Left lobe of liver (tissue), 2 donors: ENCODE results near the gene WBP11. TPM values are rescaled to one million over a fixed set of nuclear protein-coding genes. Genes with fewer than 3 reads are reported as not detected.

Source experiments
- ATAC-seq: fragments of 200-7000 bp; cut with Tn5 transposase; one replicate; pipeline ENCODE4 v1.9.1; 2020; ENCODE audit warnings: mild to moderate bottlenecking, moderate library complexity
- DNase-seq: peaks from one replicate; pipeline ENCODE4 v3.0.0-alpha.2; 2020; ENCODE audit warnings: low spot score
- total RNA-seq: library from RNA; stranded (reverse); gene quantifications from one replicate; pipeline ENCODE4 v1.2.1, GENCODE V29; 2021
- donor health status: DM: no; HTN: no; CAD: no; lungs with moderate emphysema.
- donor health status: DM: no; HTN: yes; CAD: no.

WBP11 gene
- 15.9 TPM for total RNA-seq

DNA sequence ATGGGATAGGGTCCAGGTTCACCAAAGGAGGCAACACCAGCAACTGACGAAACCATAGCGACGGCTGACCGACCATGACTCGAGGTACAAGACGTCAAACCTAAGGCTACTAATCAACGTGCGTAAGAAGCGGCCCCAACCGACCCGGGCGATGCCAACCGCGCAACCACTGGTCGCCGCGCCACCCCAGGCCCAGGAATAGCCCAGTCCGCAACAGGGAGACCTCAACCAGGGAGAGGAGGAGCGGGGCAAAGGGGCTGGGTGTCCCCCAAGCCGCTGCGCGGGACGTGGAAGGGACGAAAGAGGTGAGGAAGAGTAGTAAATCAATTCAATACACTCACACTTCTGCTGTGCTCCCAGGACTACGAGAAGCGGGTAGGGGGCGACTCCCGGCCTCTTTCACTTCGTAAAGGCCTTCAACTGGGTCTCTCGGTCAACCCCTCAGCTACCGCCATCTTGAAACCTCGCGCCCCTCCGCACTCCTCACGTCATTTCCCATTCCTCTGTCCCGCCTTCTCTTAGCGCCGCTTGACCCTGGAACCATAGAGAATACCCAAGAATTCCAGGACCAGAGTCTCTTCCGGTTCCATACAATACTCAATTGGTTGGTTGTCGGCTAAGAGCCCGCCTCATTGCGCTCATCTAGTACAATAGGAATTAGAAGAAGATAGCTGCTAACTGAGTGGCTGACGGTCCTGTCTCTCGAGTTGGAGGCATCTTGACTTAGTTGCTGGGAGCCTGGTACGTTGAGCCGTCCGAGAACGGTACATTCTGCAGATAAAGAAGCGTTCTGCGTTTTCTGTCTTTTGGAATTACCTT, at the start of gene WBP11, which contains the start of gene C12orf60:
WBP11 (minus strand) TSS at position 468 of the 819 bp plus-strand sequence. CDS start 2,095 bp downstream, outside the sequence.
C12orf60 (plus strand) TSS at position 660 of the 819 bp plus-strand sequence. CDS start 19,266 bp downstream, outside the sequence.
- peak; percentile 98 for ATAC-seq

DNA sequence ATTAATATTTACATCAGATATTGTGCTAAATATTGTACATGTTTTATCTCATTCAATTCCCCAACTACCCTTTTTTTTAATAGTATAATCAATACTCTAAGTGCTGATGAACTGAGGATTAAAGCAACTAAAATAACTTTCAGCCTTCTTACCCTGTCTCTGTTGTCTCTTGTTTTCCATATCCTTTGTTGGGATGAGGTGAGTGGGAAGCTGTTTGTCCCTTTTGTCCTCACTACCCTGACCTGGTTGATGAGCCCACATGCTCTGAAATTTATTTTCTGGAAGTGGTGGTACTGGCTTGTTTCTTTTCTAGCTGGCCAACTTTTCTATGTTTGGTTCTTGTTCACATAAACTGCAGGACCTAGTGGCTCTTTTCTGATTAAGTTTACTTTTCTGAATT, 49.6 kb upstream of the WBP11 start:
- ATAC-seq (no peak), DNase-seq (no peak)

More for the DNA sequence above, at the start of gene WBP11, which contains the start of gene C12orf60:
- peak; percentile 95 for DNase-seq

DNA sequence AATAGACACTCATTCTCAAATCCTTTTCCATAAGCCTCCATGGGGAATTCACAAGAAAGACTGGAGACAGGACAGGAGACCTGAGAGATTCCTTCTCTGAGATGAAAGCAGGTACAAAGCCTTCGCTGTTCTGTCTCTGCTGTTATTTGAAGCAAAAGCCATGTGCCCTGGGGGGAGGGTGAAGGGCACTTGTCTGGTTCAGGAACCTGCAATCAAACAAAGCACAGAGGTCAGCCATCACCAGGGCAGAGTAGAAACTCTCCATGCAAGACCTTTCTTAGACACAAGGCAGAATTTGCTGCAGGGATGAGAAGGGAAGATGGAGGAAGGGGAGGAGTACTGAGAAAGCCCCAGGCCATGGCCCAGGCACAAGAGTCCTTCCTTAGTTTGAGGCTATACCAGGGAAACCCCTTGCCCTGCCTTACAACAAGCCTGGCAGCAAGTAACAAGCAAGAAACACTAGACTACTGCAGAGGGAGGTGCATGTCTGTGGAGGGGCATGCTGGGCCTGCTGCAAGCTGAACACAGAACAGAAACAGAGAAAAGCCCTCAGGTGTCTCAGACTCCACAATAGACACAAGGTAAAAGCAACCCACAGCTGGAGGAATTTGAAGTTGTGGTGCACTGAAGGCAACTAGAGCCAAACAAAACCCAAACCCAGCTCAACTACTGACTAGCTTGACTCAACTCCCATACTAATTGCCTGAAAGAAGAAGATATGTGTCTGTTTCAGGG, 47.8 kb upstream of the WBP11 start:
- DNase-seq = no peak
- peak; percentile 44 for ATAC-seq

DNA sequence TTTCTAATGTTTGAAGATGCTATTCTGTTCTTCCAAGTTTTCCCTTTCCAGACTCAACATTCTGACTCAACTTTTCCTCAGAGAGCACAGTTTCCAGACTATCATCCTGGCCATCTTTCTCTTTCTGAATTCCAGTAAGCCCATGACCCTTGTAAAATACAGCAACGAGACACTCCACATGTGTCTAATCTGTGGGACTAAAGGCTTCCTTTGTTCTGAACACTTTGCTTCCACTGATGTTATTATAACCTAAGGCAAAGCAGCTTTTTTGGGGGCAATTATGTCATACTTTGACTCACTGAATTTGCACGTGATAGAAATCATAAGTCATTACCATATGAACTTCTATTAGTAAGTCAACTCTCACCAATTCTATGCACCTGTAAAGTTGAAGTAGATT, 46.4 kb upstream of the WBP11 start:
- DNase-seq (no peak), ATAC-seq (no peak)

DNA sequence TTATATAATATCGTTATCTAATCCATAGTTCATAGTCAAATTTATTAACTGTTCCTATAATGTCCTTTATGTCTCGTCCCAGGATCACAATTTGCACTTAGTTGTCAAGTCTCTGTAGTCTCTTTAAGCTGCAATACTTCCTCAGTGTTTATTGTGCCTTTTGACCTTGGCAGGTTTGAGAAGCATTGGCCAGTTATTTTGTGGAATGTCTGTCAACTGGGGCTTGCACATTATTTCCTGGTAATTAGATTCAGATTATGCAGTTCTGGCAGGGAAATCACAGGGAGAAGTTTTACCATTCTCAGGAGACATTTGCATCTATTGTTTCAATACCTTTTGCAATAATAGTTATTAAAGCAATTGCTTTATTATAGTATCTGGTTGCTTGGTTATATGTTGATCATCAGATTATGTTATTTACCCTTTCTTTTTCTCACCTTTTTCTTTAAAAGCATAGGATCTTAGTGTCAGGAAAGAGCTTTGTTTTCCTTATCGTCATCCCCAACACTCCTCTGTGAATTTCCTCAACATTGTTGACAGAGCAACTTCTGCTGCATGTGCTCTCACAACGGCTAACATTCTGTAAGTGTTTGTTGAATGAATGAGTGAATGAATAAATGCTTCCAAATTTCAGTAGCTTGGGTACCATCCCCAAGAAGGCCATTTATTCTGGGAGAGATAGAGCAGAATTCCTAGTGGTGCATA, 43.8 kb upstream of the WBP11 start:
- DNase-seq (no peak), ATAC-seq (no peak)

DNA sequence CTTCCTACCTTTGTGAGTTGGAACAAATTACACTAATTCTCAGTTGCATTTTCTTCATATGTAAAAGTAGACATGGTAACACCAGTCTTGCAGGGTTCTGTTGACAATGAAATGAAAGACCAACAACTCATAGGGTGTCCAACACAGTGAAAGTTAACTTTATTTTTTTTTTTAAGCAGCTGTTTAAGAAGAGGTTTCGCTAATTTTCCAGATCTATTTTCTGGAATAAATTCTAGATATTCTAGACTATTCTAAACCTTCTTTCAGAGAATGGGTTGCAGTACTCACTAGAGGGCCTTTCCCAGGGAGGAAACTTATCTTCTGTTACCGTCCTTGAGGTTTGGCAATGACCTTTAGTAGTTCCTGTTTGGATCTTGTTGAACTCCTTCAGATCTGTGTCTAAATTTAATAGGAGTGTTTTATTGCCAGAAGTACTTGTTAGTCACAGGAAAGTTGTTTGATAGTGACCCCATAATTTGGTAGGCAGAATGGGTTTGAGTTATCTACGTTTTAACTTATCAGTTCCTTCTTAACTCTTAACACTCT, 42.8 kb upstream of the WBP11 start:
- ATAC-seq = no peak

DNA sequence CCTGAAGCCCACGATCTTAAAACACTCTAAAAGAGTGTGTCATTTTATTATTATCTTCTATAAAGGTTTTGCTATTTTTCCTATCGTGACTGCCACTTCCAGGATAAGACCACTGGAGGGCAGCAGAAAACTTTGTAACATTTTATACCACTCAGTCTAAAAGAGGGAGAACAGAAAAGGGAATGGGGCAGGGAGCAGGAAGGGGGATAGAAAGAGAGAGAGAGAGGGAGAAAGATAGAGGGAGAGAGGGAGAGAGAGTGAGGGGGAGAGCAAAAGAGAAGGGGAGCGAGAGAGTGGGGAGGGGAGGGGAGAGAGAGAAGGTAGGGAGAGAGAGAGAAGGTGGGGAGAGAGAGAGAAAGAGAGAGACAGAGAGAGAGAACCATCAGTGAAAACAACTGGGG, 42.1 kb upstream of the WBP11 start:
- no peak for DNase-seq
- ATAC-seq = peak; percentile 37

More for the DNA sequence above, 42.8 kb upstream of the WBP11 start:
- no peak for DNase-seq

DNA sequence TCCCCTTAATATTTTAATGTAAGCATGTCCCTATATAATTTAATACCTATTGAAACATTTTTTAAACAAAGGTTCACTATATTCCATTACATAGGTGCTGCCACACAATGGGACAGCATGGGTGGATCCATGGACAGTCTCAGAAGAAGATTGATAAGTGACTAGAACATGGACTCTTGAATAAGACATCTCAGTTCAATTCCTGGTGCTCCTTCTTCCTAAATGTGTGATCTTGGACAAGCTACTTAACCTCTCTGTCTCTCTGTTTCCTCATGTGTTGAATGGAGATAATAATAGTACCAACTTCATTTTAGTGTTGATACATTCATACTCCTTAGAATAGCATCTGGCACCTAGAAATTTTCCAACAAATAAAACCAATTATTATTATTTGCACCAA, 41.1 kb upstream of the WBP11 start:
- DNase-seq = no peak
- no peak for ATAC-seq

DNA sequence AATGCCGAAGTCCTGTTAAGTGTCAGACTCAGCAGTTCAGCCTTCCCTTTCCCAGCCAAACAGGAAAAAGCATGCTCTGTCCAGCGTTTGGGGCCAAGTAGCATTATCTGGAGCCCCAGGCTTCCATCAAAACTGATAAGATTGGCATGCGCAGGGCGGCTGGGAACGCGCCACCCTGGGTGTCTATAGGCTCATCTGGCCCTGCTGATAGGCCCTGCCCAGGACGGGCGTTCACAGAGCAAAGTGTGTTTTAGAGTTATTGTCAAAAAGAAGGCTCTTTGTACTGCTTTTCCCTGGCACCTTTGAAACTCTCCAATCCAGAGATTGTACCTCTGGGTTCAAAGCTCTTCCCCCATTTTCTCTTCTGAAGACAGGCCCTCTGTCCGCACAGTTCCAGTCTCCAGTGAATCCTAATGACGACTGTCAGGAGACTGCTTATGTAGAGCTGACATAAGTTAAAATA, 40.2 kb upstream of the WBP11 start, which contains the start of gene ART4:
ART4 (minus strand) TSS at position 102 of the 463 bp plus-strand sequence. CDS start 413 bp downstream, outside the sequence.
- peak; percentile 93 for DNase-seq
- ATAC-seq = peak; percentile 76

DNA sequence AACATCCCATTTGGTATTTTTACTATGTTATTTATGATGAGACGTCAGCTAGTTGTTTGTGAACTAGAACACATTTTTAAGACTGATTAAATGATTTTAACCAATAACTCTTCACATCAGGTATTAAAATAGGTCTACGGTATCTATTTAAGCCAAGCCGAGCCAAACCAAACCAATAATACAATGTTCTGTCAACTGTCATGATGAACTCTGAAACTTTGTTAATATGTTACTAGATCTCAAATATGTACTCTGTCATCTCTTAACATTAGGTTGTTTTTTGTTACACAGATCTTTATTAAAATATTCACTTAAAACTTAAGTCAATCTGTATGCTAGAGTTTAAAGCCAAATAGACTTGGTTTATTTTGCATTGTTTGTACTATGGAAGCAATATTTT, 39.0 kb upstream of the WBP11 start:
- DNase-seq (no peak), ATAC-seq (peak; percentile 54)

DNA sequence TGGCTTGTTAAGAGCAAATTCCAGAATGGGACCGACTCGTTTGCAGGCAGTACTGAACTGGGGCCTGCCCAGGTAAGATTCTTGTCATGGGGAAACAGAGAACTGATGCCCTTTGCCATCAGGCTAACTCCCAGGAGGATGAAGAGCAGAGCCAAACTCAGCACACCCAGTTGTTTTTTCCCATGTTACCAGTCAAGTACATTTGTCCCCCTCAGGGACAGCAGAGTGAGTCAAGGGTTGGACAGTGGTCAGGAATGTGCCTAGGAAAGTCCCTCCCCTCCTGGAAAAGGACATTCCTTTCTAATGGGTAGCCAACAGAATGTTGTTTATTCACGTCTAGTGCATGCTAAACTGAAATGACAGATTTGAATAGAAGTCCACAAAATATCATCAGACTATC, 38.5 kb upstream of the WBP11 start:
- DNase-seq = peak; percentile 87
- ATAC-seq = peak; percentile 78

DNA sequence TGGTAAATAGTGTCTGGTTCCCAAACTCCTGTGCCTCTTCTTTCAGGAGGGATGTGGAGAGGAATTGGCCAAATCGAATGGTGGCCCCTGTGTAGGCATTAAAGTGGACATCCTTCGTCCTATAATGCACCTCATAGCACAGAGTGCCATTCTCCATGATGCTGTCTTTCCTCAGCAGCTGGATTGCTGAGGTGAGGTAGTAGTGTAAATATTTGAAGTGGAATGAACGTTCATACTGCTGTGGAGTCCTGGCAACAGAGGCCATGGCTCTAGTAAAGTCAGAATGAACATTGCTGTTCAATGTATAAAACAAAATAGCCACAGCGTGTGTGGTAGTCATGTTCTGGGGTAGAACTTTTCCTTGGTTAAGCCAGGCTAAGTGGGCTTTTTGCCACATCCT, 37.3 kb upstream of the WBP11 start:
- no peak for DNase-seq
- peak; percentile 22 for ATAC-seq

DNA sequence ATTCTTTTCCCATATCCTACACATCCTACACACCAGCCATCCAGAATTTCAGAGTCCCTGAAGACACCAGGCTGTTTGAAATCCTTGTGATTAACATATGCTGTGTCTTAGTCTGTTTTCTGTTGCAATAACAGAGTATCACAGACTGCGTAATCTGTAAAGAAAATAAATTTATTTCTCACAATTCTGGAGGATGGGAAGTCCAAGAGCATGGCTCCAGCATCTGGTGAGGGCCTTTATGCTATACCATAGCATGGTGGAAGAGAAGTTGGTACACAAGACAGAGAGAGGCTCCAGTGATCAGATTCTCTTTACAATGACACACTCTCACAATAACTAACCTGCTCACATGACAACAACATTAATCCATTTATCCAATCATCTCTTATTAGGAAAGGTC, 36.0 kb upstream of the WBP11 start:
- no peak for ATAC-seq
- no peak for DNase-seq

DNA sequence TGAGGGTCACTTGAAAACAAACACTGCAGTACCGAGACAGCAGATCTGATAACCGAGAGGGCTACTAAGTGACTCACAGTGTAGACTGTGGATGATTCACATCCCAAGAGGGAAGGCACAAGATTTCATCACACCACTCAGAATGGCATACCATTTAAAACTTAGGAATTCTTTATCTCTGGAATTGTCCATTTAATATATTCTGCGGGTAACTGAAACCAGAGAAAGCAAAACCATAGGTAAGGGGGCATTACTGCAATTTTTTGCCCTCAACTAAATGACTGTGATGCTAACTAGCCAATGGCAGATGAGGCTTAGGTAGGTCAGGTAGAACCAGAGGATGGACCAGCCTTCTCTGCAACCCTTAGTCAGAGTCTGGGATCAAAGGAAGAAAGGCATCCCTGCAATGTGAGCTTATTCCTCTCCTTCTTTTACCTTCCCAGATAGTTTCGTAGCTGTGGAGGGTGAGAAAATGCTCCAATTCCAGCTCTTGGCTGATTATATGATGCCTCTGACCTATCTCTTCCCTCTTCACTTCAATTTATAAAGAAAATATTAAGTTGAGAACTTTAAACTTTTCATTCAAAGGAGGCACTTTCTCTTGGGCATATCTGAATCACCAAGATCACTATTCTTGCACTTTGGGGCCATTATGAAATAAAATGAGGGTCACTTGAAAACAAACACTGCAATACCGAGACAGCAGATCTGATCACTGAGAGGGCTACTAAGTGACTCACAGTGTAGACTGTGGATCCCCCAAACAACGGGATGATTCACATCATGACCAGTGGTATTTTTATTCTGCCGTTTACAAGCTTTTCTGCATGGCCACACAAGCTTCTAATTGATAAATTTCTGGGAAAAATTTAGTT, 33.3 kb upstream of the WBP11 start:
- no peak for DNase-seq
- no peak for ATAC-seq

DNA sequence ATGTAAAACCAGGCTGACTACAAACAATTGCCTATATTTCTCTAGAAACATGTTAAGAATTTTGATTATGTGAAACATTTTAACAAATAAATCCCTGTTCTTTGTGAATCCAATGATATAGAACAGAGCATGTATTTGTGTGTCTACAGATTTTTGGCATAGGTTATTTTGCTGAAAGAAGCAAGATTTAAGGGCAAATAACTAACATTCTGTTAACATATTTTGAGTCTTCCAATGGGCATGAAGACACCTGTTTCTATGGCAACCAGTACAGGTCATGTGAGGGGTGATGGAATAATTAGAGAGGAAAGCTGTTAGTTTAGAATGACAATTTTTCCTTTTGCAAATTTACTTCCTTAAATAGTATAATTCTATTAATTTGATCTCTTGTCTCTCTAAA, 31.2 kb upstream of the WBP11 start:
- ATAC-seq (no peak), DNase-seq (no peak)

DNA sequence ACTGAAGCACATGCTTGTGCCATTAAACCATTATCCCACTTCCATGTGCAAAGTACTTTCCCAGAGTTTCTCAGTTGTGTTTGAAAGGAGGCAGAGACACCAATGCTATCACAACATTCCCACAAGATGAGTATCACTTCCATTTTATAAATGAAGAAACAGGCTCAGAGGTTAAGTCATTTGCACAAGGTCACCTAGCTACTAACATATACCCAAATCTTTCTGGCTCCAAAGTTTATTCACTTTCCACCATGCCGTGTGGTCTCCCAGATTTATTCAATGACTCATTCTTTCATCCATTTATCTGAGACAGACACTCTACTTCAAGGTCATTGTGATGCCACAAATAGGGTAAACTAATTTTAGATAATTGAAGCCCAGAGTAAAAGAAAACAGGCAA, 30.7 kb upstream of the WBP11 start:
- DNase-seq (no peak), ATAC-seq (peak; percentile 24)

DNA sequence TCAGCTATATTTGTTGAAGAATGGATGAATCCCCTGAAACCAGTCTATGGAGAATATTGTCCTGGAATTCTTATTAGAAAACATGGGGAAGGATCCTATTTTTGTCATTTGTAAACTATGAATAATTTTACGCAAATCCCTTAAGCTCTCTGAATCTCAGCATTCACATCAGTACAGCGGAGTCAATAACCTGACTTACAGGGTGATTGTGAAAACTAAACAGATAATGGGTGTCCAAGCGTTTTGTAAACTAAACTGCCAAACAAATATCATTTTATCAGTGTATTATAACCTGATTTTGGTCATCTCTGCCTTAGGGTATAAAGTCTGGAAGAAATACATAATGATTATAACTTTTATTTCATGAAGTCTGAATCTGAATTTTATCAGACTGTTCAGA, 30.1 kb upstream of the WBP11 start:
- DNase-seq (no peak), ATAC-seq (peak; percentile 68)

DNA sequence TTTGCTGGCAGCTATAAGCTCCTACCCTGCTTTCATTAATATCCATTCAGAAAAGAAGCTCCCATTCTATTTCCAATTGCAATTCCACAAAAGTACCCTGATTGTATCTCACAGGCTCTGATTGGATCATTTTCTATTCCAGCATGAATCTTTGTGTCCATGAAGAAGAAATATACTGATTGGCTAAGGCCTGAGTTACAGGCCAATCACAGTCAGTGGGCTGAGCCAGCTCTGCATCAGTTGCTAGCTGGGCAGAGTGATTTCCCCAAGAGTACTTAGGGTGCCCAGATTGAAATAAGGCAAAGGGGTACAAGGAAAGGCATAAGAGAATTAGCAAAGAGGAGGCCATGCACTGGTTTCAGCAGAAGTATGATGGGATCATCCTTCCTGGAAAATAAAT, 25.6 kb upstream of the WBP11 start:
- DNase-seq (no peak), ATAC-seq (no peak)

DNA sequence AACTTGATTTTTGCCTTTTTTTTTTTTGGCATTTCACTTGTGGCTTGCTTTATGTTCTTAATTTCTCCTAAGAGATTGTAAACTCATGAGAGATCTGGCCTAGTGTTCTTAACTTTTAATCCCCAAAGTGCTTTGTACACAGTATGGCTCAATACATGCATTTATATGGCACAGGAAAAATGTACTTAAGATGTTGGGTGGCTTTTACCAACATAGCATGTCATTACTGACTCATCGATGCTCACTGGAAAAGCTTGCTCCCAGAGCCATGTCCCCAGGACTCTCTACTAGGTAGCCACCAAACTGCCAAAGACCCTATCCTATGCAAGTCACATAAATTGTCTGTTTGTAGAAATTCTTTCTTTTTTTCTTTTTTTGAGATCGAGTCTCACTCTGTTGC, 23.8 kb upstream of the WBP11 start:
- no peak for ATAC-seq

DNA sequence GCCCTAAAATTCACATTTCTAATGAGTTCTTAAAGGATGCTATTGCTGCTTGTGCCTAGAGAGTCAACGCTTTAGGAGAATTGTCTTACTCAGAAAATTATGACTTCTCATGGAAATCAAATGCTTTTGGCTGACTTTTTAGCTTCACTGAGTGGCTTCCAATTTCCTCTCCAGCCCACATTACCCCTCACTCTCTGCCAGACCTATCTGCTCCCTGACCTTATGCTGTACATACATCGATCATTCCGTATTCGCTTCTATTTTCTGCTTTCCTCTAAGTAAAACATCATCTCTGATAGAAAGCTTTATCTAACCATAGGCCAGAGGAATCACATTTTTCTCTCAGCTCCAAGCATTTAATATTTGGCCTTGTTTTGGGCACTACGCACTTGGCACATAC, 23.2 kb upstream of the WBP11 start:
- ATAC-seq (no peak), DNase-seq (no peak)

More for the DNA sequence above, 23.8 kb upstream of the WBP11 start:
- DNase-seq = no peak
